Posterior cingulate gyrus (tissue), 11 donors: Measurements from ENCODE around the gene REG1A.

Experiments used
- DNase-seq, 10 donors: peaks; one replicate each; pipeline versions ENCODE4 v3.0.0 to v3.0.0-alpha.2; 2020 to 2021; ENCODE audit warnings: mixed read lengths in 3 of 10
- intact Hi-C: fragments of 100-400 bp; cut with DNase I; formaldehyde crosslinking; loops from one replicate; pipeline ENCODE4 v1.15.1; 2023

Gene REG1A

DNA sequence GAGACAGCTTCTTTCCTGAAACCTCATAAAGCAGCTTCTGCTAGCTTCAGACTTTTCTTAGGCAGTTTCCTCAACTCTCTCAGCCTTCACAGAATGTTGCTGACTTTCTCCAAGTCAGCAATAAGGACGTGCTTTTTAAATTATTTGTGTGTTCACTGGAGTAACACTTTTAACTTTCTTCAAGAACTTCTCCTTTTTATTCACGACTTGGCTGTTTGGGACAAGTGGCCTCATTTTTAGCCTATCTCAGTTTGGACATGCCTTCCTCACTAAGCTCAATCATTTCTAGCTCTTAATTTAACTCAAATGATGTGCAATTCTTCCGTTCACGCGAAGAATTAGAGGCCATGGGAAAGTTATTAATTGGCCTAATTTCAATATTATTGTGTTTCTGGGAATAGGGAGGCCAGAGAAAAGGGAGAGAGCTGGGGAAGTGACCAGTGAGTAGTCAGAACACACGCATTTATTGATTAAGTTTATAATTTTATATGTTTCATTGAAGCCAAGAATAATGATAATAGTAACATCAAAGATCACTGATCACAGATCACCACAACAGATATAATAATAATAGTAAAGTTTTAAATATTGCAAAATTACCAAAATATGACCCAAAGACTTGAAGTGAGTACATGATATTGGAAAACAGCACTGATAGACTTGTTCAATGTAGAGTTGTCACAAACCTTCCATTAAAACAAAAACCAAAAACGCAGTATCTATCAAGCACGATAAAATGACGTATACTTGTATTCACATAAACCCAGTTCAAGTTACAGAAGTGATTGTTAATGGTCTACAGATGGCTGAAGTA is 4.8 kb downstream of the REG1A start:
- intact Hi-C loops: no loop called here
- no peak for DNase-seq

DNA sequence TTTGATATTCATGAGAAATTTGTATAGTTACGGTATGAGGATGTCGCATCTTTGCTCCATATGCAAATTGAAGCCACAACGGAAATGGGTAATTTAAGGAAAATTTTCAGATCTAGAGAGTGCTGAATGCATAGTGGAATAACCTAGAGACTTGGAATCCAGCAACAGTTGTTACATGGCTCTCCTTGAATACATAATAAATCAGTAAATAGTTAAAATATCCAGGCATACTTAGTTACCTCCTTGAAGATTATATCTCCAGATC is 5.4 kb downstream of the REG1A start:
- DNase-seq: no peak
- intact Hi-C loops: no loop called here

DNA sequence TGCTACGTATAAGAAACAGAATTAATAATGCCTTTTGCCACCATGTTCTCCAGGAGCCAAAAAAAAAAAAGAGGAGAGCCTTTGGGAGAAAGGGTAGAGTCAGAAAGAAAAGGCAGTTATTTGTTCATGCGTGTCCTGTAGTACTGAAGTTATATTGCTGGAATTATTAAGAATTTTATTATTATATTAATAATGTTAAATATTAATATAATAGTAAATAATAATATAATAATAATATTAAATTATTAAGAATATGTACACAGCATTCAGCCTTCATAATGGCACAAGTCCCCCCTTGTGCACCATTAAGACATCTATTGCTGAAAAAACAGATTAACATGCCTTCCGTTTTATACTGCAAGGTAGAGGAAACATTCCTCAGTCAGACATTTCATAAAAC is 8.1 kb downstream of the REG1A start:
- intact Hi-C loops: no loop called here

DNA sequence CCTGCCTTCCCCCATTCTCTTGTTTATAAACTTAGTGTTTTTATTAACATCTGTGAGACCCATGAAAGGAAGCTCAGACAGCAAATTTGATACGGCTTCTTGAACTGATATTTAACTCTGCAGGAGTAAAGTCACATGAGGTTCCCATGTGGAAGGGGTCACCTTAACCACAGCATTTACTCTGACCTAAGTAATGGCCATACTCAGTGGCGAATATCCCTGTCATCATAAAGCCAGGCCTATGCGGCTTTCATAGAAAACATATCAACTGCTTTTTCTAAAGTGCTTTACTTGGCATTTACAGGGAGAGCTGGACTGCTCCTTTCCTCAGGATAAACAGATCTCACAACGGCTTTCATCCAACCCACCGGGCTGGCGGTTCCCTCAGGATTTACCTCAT is 9.0 kb downstream of the REG1A start:
- intact Hi-C loops: no loop called here
- DNase-seq: no peak

More for the DNA sequence above, 8.1 kb downstream of the REG1A start:
- no peak for DNase-seq

DNA sequence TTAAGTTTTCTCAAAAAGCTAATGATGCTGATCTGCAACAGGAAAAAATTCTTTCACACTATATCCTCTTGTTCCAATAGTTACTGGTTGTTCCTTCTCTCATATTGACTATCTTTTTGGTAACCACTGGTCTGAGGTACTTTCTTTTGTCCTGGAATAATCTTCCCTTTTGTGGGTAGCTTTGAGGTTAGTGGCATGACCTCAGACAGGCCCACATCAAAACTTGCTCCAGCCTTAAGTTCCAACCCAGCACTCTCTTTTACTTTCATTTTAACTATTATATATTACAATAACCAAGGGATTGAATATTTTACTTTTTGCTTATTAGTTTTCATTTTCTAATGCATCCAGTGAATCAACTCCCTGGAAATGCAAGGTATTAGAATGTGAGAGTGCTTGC is 9.5 kb downstream of the REG1A start:
- intact Hi-C loops: loop anchor here (2.0 kb wide), 1 partner anchor 89 kb away; no protein-coding TSS in a partner anchor
- no peak for DNase-seq

DNA sequence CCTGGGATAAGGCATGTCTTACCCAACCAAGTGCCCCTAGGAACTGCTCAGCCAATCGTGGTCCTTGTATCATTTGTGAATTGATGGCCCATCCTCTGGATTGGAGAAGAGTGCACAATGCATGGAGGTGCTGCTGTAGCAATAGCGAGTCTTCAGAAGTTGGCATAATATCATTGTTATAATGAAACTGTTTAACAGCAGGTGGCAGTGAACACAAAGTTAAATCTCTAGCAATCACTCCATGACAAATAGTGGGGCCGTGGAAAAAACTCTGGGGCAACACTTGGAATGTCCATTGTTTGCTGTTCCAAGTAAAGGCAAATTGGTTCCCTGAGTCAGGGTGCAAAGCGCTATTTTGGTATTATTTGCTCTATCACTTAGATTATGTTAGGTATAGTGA is 11.4 kb downstream of the REG1A start:
- DNase-seq: no peak
- intact Hi-C loops: loop anchor here (2.0 kb wide), 1 partner anchor 87 kb away; no protein-coding TSS in a partner anchor

DNA sequence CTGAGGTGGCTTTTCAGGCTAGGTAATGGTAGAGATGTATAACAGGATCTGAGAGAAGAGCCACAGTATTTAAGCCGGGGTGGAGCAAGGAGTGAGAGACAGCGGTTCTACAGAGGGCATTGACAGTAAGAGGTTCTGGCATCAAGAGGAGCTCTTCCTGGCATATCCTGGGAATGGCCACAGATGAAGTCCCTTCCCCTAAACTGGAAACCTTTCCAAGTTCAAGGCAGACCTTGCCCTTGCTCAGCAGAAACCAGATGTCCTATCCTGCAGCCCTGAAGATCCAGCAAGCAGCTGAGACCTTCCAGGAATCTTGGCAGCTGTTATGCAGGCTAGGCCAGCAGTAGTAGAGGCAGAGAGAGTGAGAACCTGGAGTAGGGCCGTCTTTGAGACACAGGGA is 18.1 kb downstream of the REG1A start:
- intact Hi-C loops: no loop called here
- no peak for DNase-seq

DNA sequence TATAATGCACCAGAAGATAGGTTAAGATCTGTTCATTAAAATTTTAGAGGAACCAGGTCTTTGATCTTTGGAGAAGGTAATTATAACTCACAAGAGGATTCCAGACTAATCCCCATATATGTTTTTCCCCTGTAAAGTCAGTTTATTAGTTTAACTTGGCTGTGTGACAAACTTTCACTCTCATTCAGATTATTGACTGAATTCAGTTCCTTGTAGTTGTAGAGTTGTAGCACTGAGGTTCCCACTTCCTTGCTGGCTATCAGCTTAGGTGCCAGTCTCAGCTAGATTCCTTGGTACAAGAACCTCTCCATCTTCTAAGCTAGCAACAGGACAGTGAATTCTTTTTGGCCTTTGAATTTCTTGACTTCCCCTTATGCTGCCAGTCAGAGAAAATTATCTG is 19.1 kb downstream of the REG1A start:
- intact Hi-C loops: no loop called here
- DNase-seq: no peak

DNA sequence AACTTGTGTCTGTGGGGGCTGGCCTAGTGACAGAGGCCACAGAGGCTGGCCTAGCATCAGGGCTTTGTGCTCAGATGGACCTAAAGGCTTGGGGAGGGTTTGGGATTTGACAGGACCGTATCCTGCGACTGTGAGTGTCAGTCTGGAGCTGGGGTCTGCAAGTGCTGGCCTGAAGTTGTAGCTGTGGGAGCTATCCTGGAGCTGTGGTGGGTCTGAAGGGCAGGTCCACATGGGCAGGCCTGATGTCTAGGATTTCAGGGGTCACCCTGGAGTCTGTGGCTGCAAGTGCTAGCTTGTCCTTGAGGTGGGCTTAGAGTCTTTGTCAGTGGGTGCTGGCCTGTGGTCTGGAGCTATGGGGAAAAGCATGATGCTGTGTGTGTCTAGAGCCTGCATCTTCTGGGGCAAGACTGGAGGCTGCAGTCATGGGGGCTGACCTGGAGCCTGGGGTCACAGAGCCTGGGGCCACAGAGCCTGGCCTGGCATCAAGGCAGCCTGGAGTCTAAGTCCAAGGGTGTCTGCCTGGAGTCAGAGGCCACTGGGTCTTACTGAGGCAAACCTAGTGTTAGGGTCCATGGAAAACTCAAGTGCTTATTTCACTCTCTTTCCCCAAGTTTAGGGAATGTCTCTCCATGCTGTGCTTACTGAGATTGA is 35.7 kb downstream of the REG1A start:
- no peak for DNase-seq
- intact Hi-C loops: no loop called here

DNA sequence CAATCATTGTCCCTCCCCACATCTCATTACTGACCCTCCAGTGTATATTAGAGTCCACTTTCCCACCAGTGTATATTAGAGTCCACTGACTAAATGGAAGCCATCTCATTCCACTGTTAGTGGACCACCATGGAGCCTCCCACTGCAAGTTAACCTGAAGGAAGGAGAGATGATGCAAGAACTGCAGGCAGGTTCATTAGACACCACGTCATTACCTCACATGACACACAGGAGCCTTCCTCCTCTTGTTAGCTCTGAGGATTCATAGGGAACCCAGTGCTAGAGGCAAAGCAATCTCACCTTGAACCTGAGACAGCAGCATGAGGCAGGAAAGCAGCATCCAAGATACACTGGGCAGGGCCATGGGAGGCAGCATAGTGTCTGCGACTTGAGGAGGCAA is 38.7 kb downstream of the REG1A start:
- intact Hi-C loops: no loop called here
- DNase-seq: no peak

DNA sequence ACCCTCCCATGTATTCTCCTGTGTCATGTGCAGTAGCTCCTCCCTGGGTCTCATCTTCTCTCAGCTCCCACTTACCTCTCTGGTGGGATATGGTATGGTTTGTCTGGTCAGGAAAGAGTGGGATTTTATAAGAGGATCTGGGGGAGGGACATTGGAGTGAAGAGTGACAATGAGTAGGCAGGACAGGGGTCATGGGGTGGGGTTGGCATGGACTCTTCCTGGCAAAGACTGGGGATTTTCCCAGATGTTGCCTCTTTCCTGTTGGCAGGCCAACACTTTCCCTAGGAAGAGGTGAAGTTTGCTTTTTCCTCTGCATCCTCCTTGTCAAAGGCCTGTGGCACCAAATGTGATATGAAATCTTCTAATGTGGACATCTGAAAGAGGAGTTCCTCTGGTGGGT is 39.4 kb downstream of the REG1A start, which contains the start of gene REG3A:
Gene REG3A (minus strand): TSS at position 101 of the 400 bp plus-strand sequence. CDS start 348 bp downstream, outside the sequence.
- intact Hi-C loops: no loop called here
- no peak for DNase-seq

DNA sequence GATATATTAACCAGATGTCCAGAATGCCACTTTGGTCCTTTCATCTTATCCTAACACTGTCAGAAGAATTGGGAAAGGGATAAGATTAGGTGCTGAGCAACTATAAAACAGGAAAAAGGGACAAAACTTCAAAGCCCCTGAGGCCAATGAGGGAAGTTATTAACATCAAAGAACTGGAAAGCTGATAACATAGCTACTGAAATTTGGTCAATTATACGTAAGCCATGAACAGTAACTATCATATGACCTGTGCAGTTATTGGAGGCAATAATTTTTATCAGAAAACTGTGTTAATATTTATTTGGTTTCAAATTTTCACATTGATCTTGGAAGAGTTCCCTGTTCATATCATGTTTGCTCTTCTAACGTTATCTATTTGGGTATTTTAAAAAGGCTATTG is 41.8 kb downstream of the REG1A start:
- DNase-seq: no peak
- intact Hi-C loops: no loop called here

DNA sequence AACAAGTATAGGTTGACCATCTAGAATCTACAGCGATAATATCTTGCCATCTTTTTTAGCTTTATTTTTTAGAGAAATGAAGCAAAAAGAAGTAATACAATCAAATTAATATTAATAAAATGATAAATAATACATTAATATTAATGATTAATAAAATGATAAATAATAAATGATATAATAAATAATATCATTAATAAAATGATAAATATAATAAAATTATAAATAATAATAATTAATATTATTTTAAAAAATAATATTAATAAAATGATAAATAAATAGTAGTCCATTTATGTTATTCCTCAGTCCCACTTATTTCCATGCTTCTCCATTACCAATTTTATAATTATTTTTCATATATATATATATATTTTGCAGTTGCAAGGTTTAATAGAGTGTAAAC is 42.5 kb downstream of the REG1A start:
- intact Hi-C loops: no loop called here
- DNase-seq: no peak

DNA sequence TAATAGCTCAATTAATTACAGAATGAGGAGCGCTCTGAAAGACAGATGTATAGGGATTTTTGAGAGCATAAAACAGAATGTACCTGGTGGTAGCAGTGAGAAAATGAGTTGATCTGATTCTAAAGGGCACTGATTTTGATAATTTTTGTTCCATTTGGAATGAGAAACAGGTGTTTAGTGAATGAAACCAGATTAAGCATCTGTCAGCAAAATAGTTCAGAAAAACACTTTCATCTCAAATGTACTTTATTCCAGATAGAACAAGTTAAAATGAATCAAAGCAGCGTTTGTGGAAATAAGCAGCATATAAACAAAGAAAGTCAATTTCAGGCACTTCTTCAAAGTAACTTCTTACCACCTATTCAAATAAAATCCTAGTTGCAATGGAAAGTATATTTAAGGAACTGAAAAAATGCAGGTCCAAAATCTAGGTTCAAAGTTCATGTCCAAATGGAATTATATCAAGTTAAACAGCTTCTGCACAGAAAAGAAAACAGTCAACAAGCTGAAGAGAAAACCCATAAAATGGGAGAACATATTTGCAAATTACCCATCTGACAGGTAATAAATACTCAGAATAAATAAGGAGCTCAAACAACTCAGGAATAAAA is 51.2 kb downstream of the REG1A start:
- intact Hi-C loops: no loop called here
- DNase-seq: no peak
